Naive thymus-derived CD4-positive, alpha-beta T cell (primary cell): ENCODE results near the gene DISP1. TPM values are rescaled to one million over a fixed set of nuclear protein-coding genes. Genes with fewer than 3 reads are reported as not detected.

Experiments used
- ATAC-seq: fragments of 150-1000 bp; cut with Tn5 transposase; 2 replicates; pipeline ENCODE4 v1.10.0; 2021; ENCODE audit warnings: mild to moderate bottlenecking, moderate library complexity
- CTCF ChIA-PET: fragments of 350-600 bp; sonication (Branson Sonifier 250); formaldehyde crosslinking; loops from one replicate; lab custom pipeline; 2021; ENCODE audit warnings: antibody characterized with exemption; lab: Charles Lee
- POLR2A ChIA-PET: fragments of 350-600 bp; sonication (Branson Sonifier 250); formaldehyde crosslinking; loops from one replicate; lab custom pipeline; 2021; ENCODE audit warnings: antibody characterized with exemption, inconsistent platforms; lab: Charles Lee
- DNase-seq, 9 donors: peaks; one replicate each; pipeline versions ENCODE4 v3.0.0 to v3.0.0-alpha.2; 2020 to 2022; ENCODE audit warnings: mixed read lengths in 1 of 9
- H3K27ac ChIP-seq: one replicate; pipeline ENCODE4 v1.7.0; 2013; ENCODE audit warnings: mild to moderate bottlenecking, low read depth, low read length, moderate library complexity
- H3K27me3 ChIP-seq, 2 donors: one replicate each; pipeline ENCODE4 v1.7.0; 2013; ENCODE audit warnings: low read length in 2 of 2, mild to moderate bottlenecking in 2 of 2, moderate library complexity in 2 of 2; ENCODE audit not compliant: control insufficient read depth in 2 of 2, insufficient read depth in 2 of 2
- H3K36me3 ChIP-seq, 3 experiments: 1 replicate in 2 of 3; 2 replicates in 1 of 3; pipeline ENCODE4 v1.7.0; 2013; ENCODE audit warnings: low read length in 3 of 3, mild to moderate bottlenecking in 3 of 3, moderate library complexity in 1 of 3; ENCODE audit not compliant: insufficient read depth in 3 of 3, control insufficient read depth in 2 of 3
- H3K4me1 ChIP-seq, 2 donors: one replicate each; pipeline ENCODE4 v1.7.0; 2013; ENCODE audit warnings: low read length in 2 of 2, mild to moderate bottlenecking in 2 of 2, moderate library complexity in 1 of 2; ENCODE audit not compliant: control insufficient read depth in 2 of 2, insufficient read depth in 2 of 2
- H3K4me3 ChIP-seq: 2 replicates; pipeline ENCODE4 v1.7.0; 2013; ENCODE audit warnings: mild to moderate bottlenecking, low read length
- H3K9me3 ChIP-seq, 3 experiments: 1 replicate in 2 of 3; 2 replicates in 1 of 3; pipeline ENCODE4 v1.7.0; 2013; ENCODE audit warnings: low read length in 3 of 3; ENCODE audit not compliant: control insufficient read depth in 2 of 3
- H3K27ac Mint-ChIP-seq, 9 donors: one replicate each; pipeline ENCODE4 v1.8.0; 2020 to 2022; ENCODE audit warnings: mixed read lengths in 9 of 9, mild to moderate bottlenecking in 8 of 9, moderate library complexity in 5 of 9, inconsistent platforms in 2 of 9
- H3K27me3 Mint-ChIP-seq, 5 donors: one replicate each; pipeline ENCODE4 v1.8.0; 2021 to 2022; ENCODE audit warnings: mixed read lengths in 5 of 5, mild to moderate bottlenecking in 1 of 5
- H3K36me3 Mint-ChIP-seq, 5 donors: one replicate each; pipeline ENCODE4 v1.8.0; 2020 to 2022; ENCODE audit warnings: mixed read lengths in 5 of 5, mild to moderate bottlenecking in 3 of 5, inconsistent platforms in 1 of 5
- H3K4me1 Mint-ChIP-seq, 7 donors: one replicate each; pipeline ENCODE4 v1.8.0; 2020 to 2022; ENCODE audit warnings: mixed read lengths in 7 of 7, mild to moderate bottlenecking in 3 of 7, inconsistent platforms in 1 of 7
- H3K4me3 Mint-ChIP-seq, 10 donors: one replicate each; pipeline ENCODE4 v1.8.0; 2020 to 2022; ENCODE audit warnings: mild to moderate bottlenecking in 10 of 10, mixed read lengths in 10 of 10, moderate library complexity in 6 of 10, inconsistent platforms in 2 of 10
- H3K9me3 Mint-ChIP-seq, 11 donors: one replicate each; pipeline ENCODE4 v1.8.0; 2020 to 2022; ENCODE audit warnings: mixed read lengths in 11 of 11, mild to moderate bottlenecking in 4 of 11, inconsistent platforms in 1 of 11, moderate library complexity in 1 of 11
- intact Hi-C, 2 donors: fragments of 100-400 bp; cut with micrococcal nuclease; formaldehyde crosslinking; loops; one replicate each; pipeline ENCODE4 v1.15.1; 2023
- polyA plus RNA-seq, 2 donors: library from polyadenylated mRNA; unstranded; fragments of 300-500 nt; fragmentation: Illumina TruSeq; gene quantifications; one replicate each; pipeline ENCODE4 v1.2.3, GENCODE V29; 2021
- total RNA-seq, 6 experiments: library from RNA in 5 of 6; stranded (reverse) in 5 of 6; gene quantifications; 1 replicate in 5 of 6; 2 replicates in 1 of 6; pipeline ENCODE4 v1.2.3 and lab custom pipeline; 2021 to 2026

Gene DISP1
- total and polyA plus RNA-seq, 7 experiments from 2014 or later: 1.7 to 4.6 (median 3.0) TPM

- H3K36me3 Mint-ChIP-seq: no peaks in the 10 kb centered on the region
- no peak overlapping the region for H3K4me3 Mint-ChIP-seq
- CTCF ChIA-PET: no interaction called here
- no peak for DNase-seq
- intact Hi-C loops: loop anchor here in 1 of 2 donors (5.0 kb wide), 1 partner anchor 906 kb away; no protein-coding TSS in a partner anchor
- H3K4me1 Mint-ChIP-seq: peaks cover 0 to 17% (median 0%) of the 10 kb centered on the region in 7 donors
- Histone ChIP-seq H3K36me3 (no peaks in the 10 kb centered on the region), H3K27me3 (no peaks in the 10 kb centered on the region), H3K27ac (no peak overlapping the region), H3K4me1 (no peaks in the 10 kb centered on the region), H3K9me3 (no peaks in the 10 kb centered on the region), H3K4me3 (no peak overlapping the region)
- POLR2A ChIA-PET: no interaction called here
- H3K9me3 Mint-ChIP-seq: peaks cover 0 to 7% (median 0%) of the 10 kb centered on the region in 11 donors
- peaks cover 0 to 5% (median 0%) of the 10 kb centered on the region in 5 donors for H3K27me3 Mint-ChIP-seq
- H3K27ac Mint-ChIP-seq: no peak overlapping the region
- ATAC-seq: no peak
Measured at GRCh38 chr1:222791006-222791710, 23.7 kb upstream of the DISP1 start.

- H3K9me3 Mint-ChIP-seq: peaks cover 0 to 7% (median 0%) of the 10 kb centered on the region in 11 donors
- Histone ChIP-seq H3K27me3 (no peaks in the 10 kb centered on the region), H3K4me1 (no peaks in the 10 kb centered on the region), H3K4me3 (no peak overlapping the region), H3K9me3 (no peaks in the 10 kb centered on the region), H3K27ac (no peak overlapping the region), H3K36me3 (no peaks in the 10 kb centered on the region)
- no peaks in the 10 kb centered on the region for H3K36me3 Mint-ChIP-seq
- ChIA-PET POLR2A (no interaction called here), CTCF (interaction anchor here (0.9 to 1.3 kb wide), 2 partner anchors 297 to 328 kb away, joined by 5 to 6 read pairs; no protein-coding TSS in a partner anchor)
- DNase-seq (peak in 6 of 9 donors; percentile 7 to 44 (median 27)), ATAC-seq (no peak)
- H3K4me3 Mint-ChIP-seq: no peak overlapping the region
- no peak overlapping the region for H3K27ac Mint-ChIP-seq
- intact Hi-C loops: loop anchor here (1.0 to 5.0 kb wide), 5 partner anchors 289 to 905 kb away; no protein-coding TSS in a partner anchor
- H3K4me1 Mint-ChIP-seq: peaks cover 0 to 17% (median 0%) of the 10 kb centered on the region in 7 donors
- H3K27me3 Mint-ChIP-seq: peaks cover 0 to 2% (median 0%) of the 10 kb centered on the region in 5 donors
Measured at GRCh38 chr1:222792744-222793143, 22.1 kb upstream of the DISP1 start.

- peaks cover 0 to 2% (median 0%) of the 10 kb centered on the region in 11 donors for H3K9me3 Mint-ChIP-seq
Measured at GRCh38 chr1:222794656-222795474, 20.0 kb upstream of the DISP1 start.

GRCh38 chr1:222798116-222798515 lies 16.7 kb upstream of the DISP1 start:
- intact Hi-C loops: no loop called here
- no peaks in the 10 kb centered on the region for H3K9me3 ChIP-seq
- no peaks in the 10 kb centered on the region for H3K36me3 ChIP-seq
- no peak overlapping the region for H3K27ac Mint-ChIP-seq
- H3K27ac ChIP-seq: no peak overlapping the region
- no peak overlapping the region for H3K4me3 ChIP-seq
- H3K27me3 Mint-ChIP-seq: peaks cover 0 to 13% (median 0%) of the 10 kb centered on the region in 5 donors
- POLR2A ChIA-PET: no interaction called here
- H3K9me3 Mint-ChIP-seq: no peaks in the 10 kb centered on the region
- CTCF ChIA-PET: interaction anchor here (0.7 to 1.4 kb wide), 4 partner anchors 18 to 330 kb away, joined by 3 to 6 read pairs (median 5); no protein-coding TSS in a partner anchor
- DNase-seq (no peak), ATAC-seq (no peak)
- H3K4me3 Mint-ChIP-seq: no peak overlapping the region
- no peaks in the 10 kb centered on the region for H3K36me3 Mint-ChIP-seq
- no peaks in the 10 kb centered on the region for H3K27me3 ChIP-seq
- no peaks in the 10 kb centered on the region for H3K4me1 ChIP-seq
- peaks cover 0 to 12% (median 5%) of the 10 kb centered on the region in 7 donors for H3K4me1 Mint-ChIP-seq

More at GRCh38 chr1:222794656-222795474, 20.0 kb upstream of the DISP1 start:
- Mint-ChIP-seq H3K4me3 (no peak overlapping the region), H3K36me3 (no peaks in the 10 kb centered on the region), H3K4me1 (peaks cover 0 to 30% (median 5%) of the 10 kb centered on the region in 7 donors), H3K27ac (no peak overlapping the region), H3K27me3 (peaks cover 0 to 2% (median 0%) of the 10 kb centered on the region in 5 donors)
- no peak overlapping the region for H3K27ac ChIP-seq
- no peaks in the 10 kb centered on the region for H3K4me1 ChIP-seq
- ATAC-seq (no peak), DNase-seq (no peak)
- ChIA-PET CTCF (interaction anchor here (0.7 kb wide), 1 partner anchor 336 kb away, joined by 3 read pairs; no protein-coding TSS in a partner anchor), POLR2A (no interaction called here)
- H3K9me3 ChIP-seq: no peaks in the 10 kb centered on the region
- H3K27me3 ChIP-seq: no peaks in the 10 kb centered on the region
- H3K4me3 ChIP-seq: no peak overlapping the region
- intact Hi-C loops: loop anchor here in 1 of 2 donors (5.0 kb wide), 1 partner anchor 902 kb away; no protein-coding TSS in a partner anchor
- no peaks in the 10 kb centered on the region for H3K36me3 ChIP-seq

- Mint-ChIP-seq H3K27ac (peak overlapping the region in 2 of 9 donors; percentile 20 to 48), H3K27me3 (peaks cover 0 to 13% (median 0%) of the 10 kb centered on the region in 5 donors), H3K4me3 (peak overlapping the region in 1 of 10 donors; percentile 5), H3K9me3 (no peaks in the 10 kb centered on the region), H3K36me3 (no peaks in the 10 kb centered on the region), H3K4me1 (peaks cover 0 to 12% (median 5%) of the 10 kb centered on the region in 7 donors)
- POLR2A ChIA-PET: no interaction called here
- intact Hi-C loops: no loop called here
- Histone ChIP-seq H3K9me3 (no peaks in the 10 kb centered on the region), H3K27ac (no peak overlapping the region), H3K4me1 (no peaks in the 10 kb centered on the region), H3K4me3 (no peak overlapping the region), H3K27me3 (no peaks in the 10 kb centered on the region), H3K36me3 (no peaks in the 10 kb centered on the region)
- DNase-seq (no peak), ATAC-seq (no peak)
- CTCF ChIA-PET: interaction anchor here (1.2 to 1.4 kb wide), 2 partner anchors 18 to 291 kb away, joined by 3 to 5 read pairs; no protein-coding TSS in a partner anchor
Measured at GRCh38 chr1:222798975-222799374, 15.9 kb upstream of the DISP1 start.

GRCh38 chr1:222801067-222801466 lies 13.8 kb upstream of the DISP1 start:
- H3K4me3 ChIP-seq: no peak overlapping the region
- Mint-ChIP-seq H3K27ac (no peak overlapping the region), H3K36me3 (no peaks in the 10 kb centered on the region), H3K4me3 (no peak overlapping the region), H3K9me3 (no peaks in the 10 kb centered on the region), H3K4me1 (peaks cover 0 to 12% (median 5%) of the 10 kb centered on the region in 7 donors), H3K27me3 (peaks cover 0 to 13% (median 0%) of the 10 kb centered on the region in 5 donors)
- no peaks in the 10 kb centered on the region for H3K4me1 ChIP-seq
- intact Hi-C loops: no loop called here
- DNase-seq (no peak), ATAC-seq (no peak)
- ChIA-PET POLR2A (no interaction called here), CTCF (interaction anchor here (0.7 kb wide), 1 partner anchor 291 kb away, joined by 4 read pairs; no protein-coding TSS in a partner anchor)
- no peaks in the 10 kb centered on the region for H3K27me3 ChIP-seq
- H3K27ac ChIP-seq: no peak overlapping the region
- H3K36me3 ChIP-seq: no peaks in the 10 kb centered on the region
- H3K9me3 ChIP-seq: no peaks in the 10 kb centered on the region
